CD14-positive monocyte (primary cell): ENCODE measurements around the gene HOXB4. TPM values are rescaled to one million over a fixed set of nuclear protein-coding genes. Genes with fewer than 3 reads are reported as not detected.

Experiments
- DNase-seq, 3 donors: peaks; one replicate each; pipeline ENCODE4 v3.0.0-alpha.2; 2011 to 2022
- H2AFZ ChIP-seq: 2 replicates; pipeline ENCODE4 v1.6.0; 2012; ENCODE audit warnings: mild to moderate bottlenecking, low read depth, low read length, inconsistent platforms; ENCODE audit not compliant: insufficient read depth, poor library complexity, severe bottlenecking
- H3K27ac ChIP-seq, 2 donors: 1 replicate in 1 of 2; 2 replicates in 1 of 2; pipeline ENCODE4 v1.5.1; 2012 to 2013; ENCODE audit warnings: low read length in 2 of 2, control low read depth in 1 of 2, inconsistent platforms in 1 of 2, low read depth in 1 of 2, mild to moderate bottlenecking in 1 of 2
- H3K27me3 ChIP-seq, 2 donors: one replicate each; pipeline versions ENCODE4 v1.6.0 to v1.6.1; 2011 to 2013; ENCODE audit warnings: low read length in 2 of 2; ENCODE audit not compliant: control insufficient read depth in 2 of 2, insufficient read depth in 2 of 2
- H3K36me3 ChIP-seq, 2 donors: replicated peaks in 1 of 2; 1 replicate in 1 of 2; 2 replicates in 1 of 2; pipeline versions ENCODE4 v1.5.1 to v1.6.1; 2012 to 2013; ENCODE audit warnings: low read length in 2 of 2, control low read depth in 1 of 2, inconsistent platforms in 1 of 2, mild to moderate bottlenecking in 1 of 2; ENCODE audit not compliant: insufficient read depth in 2 of 2, control insufficient read depth in 1 of 2
- H3K4me1 ChIP-seq, 2 donors: 1 replicate in 1 of 2; 2 replicates in 1 of 2; pipeline versions ENCODE4 v1.5.1 to v1.6.1; 2012 to 2013; ENCODE audit warnings: low read length in 2 of 2, control low read depth in 1 of 2, inconsistent platforms in 1 of 2, mild to moderate bottlenecking in 1 of 2, moderate library complexity in 1 of 2; ENCODE audit not compliant: insufficient read depth in 2 of 2, control insufficient read depth in 1 of 2
- H3K4me2 ChIP-seq: replicated peaks from 2 replicates; pipeline ENCODE3; 2012; ENCODE audit warnings: low read length, moderate library complexity, mild to moderate bottlenecking; ENCODE audit not compliant: poor library complexity, severe bottlenecking; ENCODE audit errors: extremely low read depth
- H3K4me3 ChIP-seq, 3 experiments: fragments of 200-600 bp in 1 of 3; sonication (generic) in 1 of 3; replicated peaks in 1 of 3; 1 replicate in 2 of 3; 2 replicates in 1 of 3; pipeline ENCODE4 v1.5.1; 2011 to 2013; ENCODE audit warnings: low read length in 3 of 3, mild to moderate bottlenecking in 3 of 3, control low read depth in 2 of 3, low read depth in 2 of 3, inconsistent platforms in 1 of 3, moderate library complexity in 1 of 3
- H3K79me2 ChIP-seq: 2 replicates; pipeline ENCODE4 v1.6.0; 2012; ENCODE audit warnings: mild to moderate bottlenecking, control low read depth, inconsistent platforms, low read length, moderate library complexity; ENCODE audit not compliant: insufficient read depth
- H3K9ac ChIP-seq: 2 replicates; pipeline ENCODE4 v1.6.0; 2017; ENCODE audit warnings: low read length, mild to moderate bottlenecking; ENCODE audit not compliant: insufficient read depth, poor library complexity, severe bottlenecking
- H3K9me3 ChIP-seq, 2 donors: replicated peaks in 1 of 2; 1 replicate in 1 of 2; 2 replicates in 1 of 2; pipeline versions ENCODE4 v1.5.1 to v1.6.1; 2012 to 2013; ENCODE audit warnings: low read length in 2 of 2, control low read depth in 1 of 2; ENCODE audit not compliant: control insufficient read depth in 1 of 2, insufficient read depth in 1 of 2
- H4K20me1 ChIP-seq: 2 replicates; pipeline ENCODE4 v1.6.0; 2012; ENCODE audit warnings: mild to moderate bottlenecking, low read length, control low read depth, moderate library complexity; ENCODE audit not compliant: insufficient read depth
- H3K27ac Mint-ChIP-seq, 7 donors: one replicate each; pipeline ENCODE4 v1.8.0; 2020; ENCODE audit warnings: mild to moderate bottlenecking in 7 of 7, mixed read lengths in 7 of 7, moderate library complexity in 6 of 7, inconsistent platforms in 2 of 7
- H3K27me3 Mint-ChIP-seq, 3 donors: one replicate each; pipeline ENCODE4 v1.8.0; 2021 to 2022; ENCODE audit warnings: low read depth in 3 of 3, mild to moderate bottlenecking in 3 of 3, mixed read lengths in 3 of 3, moderate library complexity in 3 of 3, inconsistent platforms in 1 of 3
- H3K36me3 Mint-ChIP-seq, 2 donors: one replicate each; pipeline ENCODE4 v1.8.0; 2020; ENCODE audit warnings: mixed read lengths in 2 of 2, inconsistent platforms in 1 of 2, mild to moderate bottlenecking in 1 of 2
- H3K4me1 Mint-ChIP-seq: one replicate; pipeline ENCODE4 v1.8.0; 2020; ENCODE audit warnings: mild to moderate bottlenecking, mixed read lengths
- H3K4me3 Mint-ChIP-seq, 2 donors: one replicate each; pipeline ENCODE4 v1.8.0; 2020; ENCODE audit warnings: mild to moderate bottlenecking in 2 of 2, mixed read lengths in 2 of 2, moderate library complexity in 1 of 2
- H3K9me3 Mint-ChIP-seq, 7 donors: one replicate each; pipeline ENCODE4 v1.8.0; 2020 to 2022; ENCODE audit warnings: mixed read lengths in 7 of 7, mild to moderate bottlenecking in 6 of 7, moderate library complexity in 6 of 7, inconsistent platforms in 2 of 7
- WGBS: methylation state at CpG from one replicate; pipeline ENCODE4 v1.1.5; 2013; ENCODE audit warnings: missing lambda C conversion rate; ENCODE audit not compliant: insufficient coverage; 5-methylcytosine and 5-hydroxymethylcytosine counted together
- intact Hi-C, 2 donors: fragments of 100-400 bp; cut with micrococcal nuclease; formaldehyde crosslinking; loops; one replicate each; pipeline versions ENCODE4 v1.15.0 to v1.15.1; 2023
- polyA plus RNA-seq, 3 donors: library from polyadenylated mRNA; depleted of rRNA in 1 of 3; unstranded in 2 of 3; stranded (reverse) in 1 of 3; fragments of 300-500 nt in 2 of 3; fragments of >200 nt in 1 of 3; fragmentation: Illumina TruSeq in 2 of 3; gene quantifications; 1 replicate in 2 of 3; 2 replicates in 1 of 3; pipeline ENCODE4 v1.2.3, GENCODE V29; 2012 to 2021
- TF ChIP-seq, protein P1 (sequence below): fragments of 200-600 bp; IDR thresholded peaks from one replicate; pipeline ENCODE4 v1.8.0; 2022; ENCODE audit warnings: antibody characterized with exemption, mild to moderate bottlenecking

The HOXB4 gene
- polyA plus RNA-seq, 3 donors = 0.16 TPM; not detected in 2

- H3K9ac ChIP-seq = no peak within 1 kb of the TSS
- WGBS = 52% methylated on average over 9 of the region's 16 CpGs
- no peak within 1 kb of the TSS for H3K4me2 ChIP-seq
Measured at GRCh38 chr17:48604770-48605329, 26.7 kb upstream of the HOXB4 start, which contains the start of gene HOXB6. Gene HOXB6, minus strand, starts transcription at chr17:48604986. Its CDS starts 6,836 bp downstream, at chr17:48598150.

DNA sequence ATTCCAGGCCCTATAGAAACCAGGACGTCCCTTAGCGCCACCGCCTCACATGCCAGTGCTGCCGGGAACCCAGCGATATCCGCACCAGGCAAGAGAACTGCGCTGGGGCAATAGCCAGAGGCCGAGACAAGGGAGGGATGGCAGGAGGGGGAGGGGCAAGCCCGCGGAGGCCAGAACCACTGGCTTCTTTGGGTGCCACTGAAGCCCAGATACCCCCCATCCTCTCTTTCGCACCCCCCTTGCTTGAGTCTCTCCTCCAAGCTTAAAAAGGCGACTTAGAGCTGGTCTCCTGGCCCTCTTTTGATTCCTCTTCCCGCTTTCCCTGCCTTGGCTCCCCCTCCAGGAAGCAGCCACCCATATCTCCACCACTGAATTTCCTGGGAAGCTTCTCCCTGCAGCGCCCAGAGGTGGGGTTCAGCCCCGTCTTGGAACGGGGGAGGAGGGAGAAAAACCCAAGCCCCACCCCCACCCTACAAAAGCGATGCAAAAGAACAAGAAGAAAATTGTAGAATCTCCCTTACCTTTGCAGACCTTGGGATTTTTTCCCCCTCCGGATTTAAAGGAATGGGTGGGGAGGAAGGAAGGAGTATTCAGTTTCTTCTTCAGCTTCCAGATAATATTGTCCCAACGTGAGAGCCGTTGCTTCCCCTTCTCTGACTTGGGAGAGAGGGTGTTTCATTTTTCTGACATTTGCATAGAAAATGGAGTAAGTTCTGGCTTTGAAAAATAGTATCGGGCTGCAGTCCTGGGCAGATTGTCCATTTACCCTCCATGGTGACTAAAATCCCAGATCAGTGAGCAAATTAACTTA, 26.0 kb upstream of the HOXB4 start:
- Mint-ChIP-seq H3K27me3 (peaks cover 90 to 98% (median 96%) of the 10 kb centered on the region in 3 donors), H3K4me3 (peak overlapping the region in 1 of 2 donors; percentile 79), H3K4me1 (peaks cover 14% of the 10 kb centered on the region), H3K9me3 (peaks cover 0 to 25% (median 7%) of the 10 kb centered on the region in 7 donors), H3K27ac (no peak overlapping the region), H3K36me3 (peaks cover 0 to 8% of the 10 kb centered on the region in 2 donors)
- DNase-seq = no peak
- Histone ChIP-seq H3K4me1 (no peaks in the 10 kb centered on the region), H3K27me3 (peaks cover 66 to 99% of the 10 kb centered on the region in 2 donors), H3K9ac (no peak overlapping the region), H3K36me3 (no peaks in the 10 kb centered on the region), H3K9me3 (peaks cover 0 to 42% of the 10 kb centered on the region in 2 donors), H2AFZ (no peak overlapping the region), H3K4me3 (no peak overlapping the region), H3K4me2 (no peak overlapping the region), H3K79me2 (no peaks in the 10 kb centered on the region), H3K27ac (no peak overlapping the region), H4K20me1 (no peaks in the 10 kb centered on the region)
- intact Hi-C loops = no loop called here
- TF ChIP-seq, protein P1, sequence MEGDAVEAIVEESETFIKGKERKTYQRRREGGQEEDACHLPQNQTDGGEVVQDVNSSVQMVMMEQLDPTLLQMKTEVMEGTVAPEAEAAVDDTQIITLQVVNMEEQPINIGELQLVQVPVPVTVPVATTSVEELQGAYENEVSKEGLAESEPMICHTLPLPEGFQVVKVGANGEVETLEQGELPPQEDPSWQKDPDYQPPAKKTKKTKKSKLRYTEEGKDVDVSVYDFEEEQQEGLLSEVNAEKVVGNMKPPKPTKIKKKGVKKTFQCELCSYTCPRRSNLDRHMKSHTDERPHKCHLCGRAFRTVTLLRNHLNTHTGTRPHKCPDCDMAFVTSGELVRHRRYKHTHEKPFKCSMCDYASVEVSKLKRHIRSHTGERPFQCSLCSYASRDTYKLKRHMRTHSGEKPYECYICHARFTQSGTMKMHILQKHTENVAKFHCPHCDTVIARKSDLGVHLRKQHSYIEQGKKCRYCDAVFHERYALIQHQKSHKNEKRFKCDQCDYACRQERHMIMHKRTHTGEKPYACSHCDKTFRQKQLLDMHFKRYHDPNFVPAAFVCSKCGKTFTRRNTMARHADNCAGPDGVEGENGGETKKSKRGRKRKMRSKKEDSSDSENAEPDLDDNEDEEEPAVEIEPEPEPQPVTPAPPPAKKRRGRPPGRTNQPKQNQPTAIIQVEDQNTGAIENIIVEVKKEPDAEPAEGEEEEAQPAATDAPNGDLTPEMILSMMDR = no peak
- WGBS = 61% methylated on average over 8 of the region's 21 CpGs

More at GRCh38 chr17:48604770-48605329, 26.7 kb upstream of the HOXB4 start, which contains the start of gene HOXB6:
- Histone ChIP-seq H3K27me3 (peaks cover 66 to 99% of the 10 kb centered on the region in 2 donors), H3K36me3 (no peaks in the 10 kb centered on the region), H3K9me3 (peaks cover 0 to 38% of the 10 kb centered on the region in 2 donors), H4K20me1 (no peaks in the 10 kb centered on the region), H3K4me3 (no peak within 1 kb of the TSS), H3K27ac (no peak within 1 kb of the TSS), H3K4me1 (peaks cover under 1 to 1% of the 10 kb centered on the region in 2 donors), H3K79me2 (no peaks in the 10 kb centered on the region), H2AFZ (no peak within 1 kb of the TSS)
- peak within 1 kb of the TSS in 1 of 2 donors; percentile 79 for H3K4me3 Mint-ChIP-seq
- TF ChIP-seq, protein P1 = no peak
- H3K27me3 Mint-ChIP-seq = peaks cover 90 to 98% (median 96%) of the 10 kb centered on the region in 3 donors
- H3K27ac Mint-ChIP-seq = no peak within 1 kb of the TSS
- peaks cover 14% of the 10 kb centered on the region for H3K4me1 Mint-ChIP-seq
- DNase-seq = no peak
- peaks cover 0 to 25% (median 9%) of the 10 kb centered on the region in 7 donors for H3K9me3 Mint-ChIP-seq
- peaks cover 0 to 8% of the 10 kb centered on the region in 2 donors for H3K36me3 Mint-ChIP-seq
- intact Hi-C loops = no loop called here
